GM18951 (cell line): ENCODE data around the gene RBM28.
"Not testable (repeated sequence)": the region's sequence is repeated elsewhere in the genome, so short reads cannot be mapped to it uniquely, and the experiment has no call there.

Experiments
- POLR2A ChIP-seq: IDR thresholded peaks from 4 replicates; pipeline ENCODE4 v1.6.1; 2011; ENCODE audit warnings: mild to moderate bottlenecking; ENCODE audit not compliant: insufficient read length, insufficient read depth; ENCODE audit errors: extremely low read depth
- in situ Hi-C: fragments of 300-500 bp; cut with MboI; formaldehyde crosslinking; loops from one replicate; pipeline ENCODE4 v1.12.0; 2022; ENCODE audit warnings: low sequenced_read_pairs, mixed read lengths, inconsistent platforms; ENCODE audit not compliant: unreplicated experiment

RBM28 gene

GRCh38 chr7:128311013-128311412 is 32.7 kb downstream of the RBM28 start:
- no peak for TF ChIP-seq POLR2A
- in situ Hi-C loops: no loop called here

GRCh38 chr7:128310499-128310898 is 33.2 kb downstream of the RBM28 start:
- TF ChIP-seq POLR2A: no peak
- in situ Hi-C loops: no loop called here

- no peak for TF ChIP-seq POLR2A
- in situ Hi-C loops: no loop called here
These were observed 33.7 kb downstream of the RBM28 start for GRCh38 chr7:128309976-128310375.

GRCh38 chr7:128309124-128309523 is 34.6 kb downstream of the RBM28 start:
- in situ Hi-C loops: no loop called here
- no peak for TF ChIP-seq POLR2A

- no peak for TF ChIP-seq POLR2A
- in situ Hi-C loops: no loop called here
These were observed 36.6 kb downstream of the RBM28 start for GRCh38 chr7:128307061-128307460.

- in situ Hi-C loops: no loop called here
These were observed 39.5 kb downstream of the RBM28 start for GRCh38 chr7:128304212-128304611.

GRCh38 chr7:128303643-128304042 is 40.1 kb downstream of the RBM28 start:
- no peak for TF ChIP-seq POLR2A
- in situ Hi-C loops: no loop called here

More at GRCh38 chr7:128304212-128304611, 39.5 kb downstream of the RBM28 start:
- no peak for TF ChIP-seq POLR2A

- in situ Hi-C loops: no loop called here
- no peak for TF ChIP-seq POLR2A
These were observed 40.6 kb downstream of the RBM28 start for GRCh38 chr7:128303133-128303532.

- TF ChIP-seq POLR2A: no peak
- in situ Hi-C loops: no loop called here
These were observed 41.6 kb downstream of the RBM28 start for GRCh38 chr7:128302139-128302538.

- no peak for TF ChIP-seq POLR2A
- in situ Hi-C loops: no loop called here
These were observed 44.5 kb downstream of the RBM28 start for GRCh38 chr7:128299109-128299607.

- in situ Hi-C loops: not testable (repeated sequence)
These were observed 45.7 kb downstream of the RBM28 start for GRCh38 chr7:128298004-128298403.

GRCh38 chr7:128287556-128287955 is 56.2 kb downstream of the RBM28 start:
- TF ChIP-seq POLR2A: no peak
- in situ Hi-C loops: no loop called here

- in situ Hi-C loops: no loop called here
- TF ChIP-seq POLR2A: no peak
These were observed 59.6 kb downstream of the RBM28 start for GRCh38 chr7:128284102-128284501.

- TF ChIP-seq POLR2A: no peak
- in situ Hi-C loops: no loop called here
These were observed 61.9 kb downstream of the RBM28 start for GRCh38 chr7:128281605-128282380.

- in situ Hi-C loops: not testable (repeated sequence)
These were observed 63.3 kb downstream of the RBM28 start for GRCh38 chr7:128280451-128280850.
